ENCODE data around the gene SPG21.

DNA sequence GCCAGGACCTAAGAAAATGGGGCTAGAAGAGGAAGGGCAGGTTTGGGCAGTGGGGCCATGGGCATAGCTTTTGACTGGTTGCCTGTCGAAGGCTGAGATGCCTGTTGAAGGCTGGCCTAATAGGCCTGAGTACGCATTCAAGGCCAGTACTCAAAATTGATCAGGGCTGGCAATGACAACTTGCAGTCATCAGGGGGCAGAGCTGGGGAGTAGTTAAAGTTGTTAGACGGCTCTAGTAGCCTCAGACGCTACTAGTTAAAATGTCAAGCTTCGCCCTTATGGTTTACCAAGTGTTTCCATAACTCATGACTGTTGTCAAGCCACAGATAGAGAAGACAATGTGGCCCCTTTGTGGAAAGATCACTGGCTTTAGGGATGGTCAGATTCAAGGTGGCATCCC, 28.7 kb downstream of the SPG21 start:
- TF ChIP-seq, protein P1, sequence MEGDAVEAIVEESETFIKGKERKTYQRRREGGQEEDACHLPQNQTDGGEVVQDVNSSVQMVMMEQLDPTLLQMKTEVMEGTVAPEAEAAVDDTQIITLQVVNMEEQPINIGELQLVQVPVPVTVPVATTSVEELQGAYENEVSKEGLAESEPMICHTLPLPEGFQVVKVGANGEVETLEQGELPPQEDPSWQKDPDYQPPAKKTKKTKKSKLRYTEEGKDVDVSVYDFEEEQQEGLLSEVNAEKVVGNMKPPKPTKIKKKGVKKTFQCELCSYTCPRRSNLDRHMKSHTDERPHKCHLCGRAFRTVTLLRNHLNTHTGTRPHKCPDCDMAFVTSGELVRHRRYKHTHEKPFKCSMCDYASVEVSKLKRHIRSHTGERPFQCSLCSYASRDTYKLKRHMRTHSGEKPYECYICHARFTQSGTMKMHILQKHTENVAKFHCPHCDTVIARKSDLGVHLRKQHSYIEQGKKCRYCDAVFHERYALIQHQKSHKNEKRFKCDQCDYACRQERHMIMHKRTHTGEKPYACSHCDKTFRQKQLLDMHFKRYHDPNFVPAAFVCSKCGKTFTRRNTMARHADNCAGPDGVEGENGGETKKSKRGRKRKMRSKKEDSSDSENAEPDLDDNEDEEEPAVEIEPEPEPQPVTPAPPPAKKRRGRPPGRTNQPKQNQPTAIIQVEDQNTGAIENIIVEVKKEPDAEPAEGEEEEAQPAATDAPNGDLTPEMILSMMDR (IDR thresholded peaks at IDR 0.05; ENCODE audit: poor library complexity, severe bottlenecking): no peak
- TF ChIP-seq POLR2AphosphoS5 (IDR thresholded peaks at IDR 0.05): no peak
- TF ChIP-seq SMC3 (conservative IDR thresholded peaks at IDR 0.05; ENCODE audit: poor library complexity): no peak
- no peak for TF ChIP-seq EZH2 (IDR thresholded peaks at IDR 0.05; ENCODE audit: borderline replicate concordance, insufficient read depth, low read length, poor library complexity, severe bottlenecking)
- TF ChIP-seq, protein P2, sequence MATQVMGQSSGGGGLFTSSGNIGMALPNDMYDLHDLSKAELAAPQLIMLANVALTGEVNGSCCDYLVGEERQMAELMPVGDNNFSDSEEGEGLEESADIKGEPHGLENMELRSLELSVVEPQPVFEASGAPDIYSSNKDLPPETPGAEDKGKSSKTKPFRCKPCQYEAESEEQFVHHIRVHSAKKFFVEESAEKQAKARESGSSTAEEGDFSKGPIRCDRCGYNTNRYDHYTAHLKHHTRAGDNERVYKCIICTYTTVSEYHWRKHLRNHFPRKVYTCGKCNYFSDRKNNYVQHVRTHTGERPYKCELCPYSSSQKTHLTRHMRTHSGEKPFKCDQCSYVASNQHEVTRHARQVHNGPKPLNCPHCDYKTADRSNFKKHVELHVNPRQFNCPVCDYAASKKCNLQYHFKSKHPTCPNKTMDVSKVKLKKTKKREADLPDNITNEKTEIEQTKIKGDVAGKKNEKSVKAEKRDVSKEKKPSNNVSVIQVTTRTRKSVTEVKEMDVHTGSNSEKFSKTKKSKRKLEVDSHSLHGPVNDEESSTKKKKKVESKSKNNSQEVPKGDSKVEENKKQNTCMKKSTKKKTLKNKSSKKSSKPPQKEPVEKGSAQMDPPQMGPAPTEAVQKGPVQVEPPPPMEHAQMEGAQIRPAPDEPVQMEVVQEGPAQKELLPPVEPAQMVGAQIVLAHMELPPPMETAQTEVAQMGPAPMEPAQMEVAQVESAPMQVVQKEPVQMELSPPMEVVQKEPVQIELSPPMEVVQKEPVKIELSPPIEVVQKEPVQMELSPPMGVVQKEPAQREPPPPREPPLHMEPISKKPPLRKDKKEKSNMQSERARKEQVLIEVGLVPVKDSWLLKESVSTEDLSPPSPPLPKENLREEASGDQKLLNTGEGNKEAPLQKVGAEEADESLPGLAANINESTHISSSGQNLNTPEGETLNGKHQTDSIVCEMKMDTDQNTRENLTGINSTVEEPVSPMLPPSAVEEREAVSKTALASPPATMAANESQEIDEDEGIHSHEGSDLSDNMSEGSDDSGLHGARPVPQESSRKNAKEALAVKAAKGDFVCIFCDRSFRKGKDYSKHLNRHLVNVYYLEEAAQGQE (IDR thresholded peaks at IDR 0.05; ENCODE audit: borderline replicate concordance): no peak
- no peak for TF ChIP-seq TAF1 (IDR thresholded peaks at IDR 0.05; ENCODE audit: low read depth)
- no peak for TF ChIP-seq EP300 (conservative IDR thresholded peaks at IDR 0.05; ENCODE audit: poor library complexity, severe bottlenecking)
- no peak for TF ChIP-seq RAD21 (conservative IDR thresholded peaks at IDR 0.05)
- TF ChIP-seq MXI1 (conservative IDR thresholded peaks at IDR 0.05; ENCODE audit: poor library complexity, severe bottlenecking): no peak
